Muscle of leg (tissue), 11 donors: Measurements from ENCODE around the gene TLK2. TPM values are rescaled to one million over a fixed set of nuclear protein-coding genes. Genes with fewer than 3 reads are reported as not detected.
"Not testable (repeated sequence)": the region's sequence is repeated elsewhere in the genome, so short reads cannot be mapped to it uniquely, and the experiment has no call there.

ENCODE experiments used
- DNase-seq: peaks from one replicate; pipeline ENCODE4 v3.0.0; 2013
- H3K27ac ChIP-seq: one replicate; pipeline ENCODE4 v1.5.1; 2013; ENCODE audit warnings: mild to moderate bottlenecking, low read length, control low read depth
- H3K27me3 ChIP-seq: one replicate; pipeline ENCODE4 v1.6.1; 2013; ENCODE audit warnings: low read length; ENCODE audit not compliant: control insufficient read depth, insufficient read depth
- H3K36me3 ChIP-seq: one replicate; pipeline ENCODE4 v1.6.1; 2013; ENCODE audit warnings: low read length; ENCODE audit not compliant: control insufficient read depth, insufficient read depth
- H3K4me1 ChIP-seq: one replicate; pipeline ENCODE4 v1.6.1; 2013; ENCODE audit warnings: low read length; ENCODE audit not compliant: control insufficient read depth, insufficient read depth
- H3K4me3 ChIP-seq: one replicate; pipeline ENCODE4 v1.5.1; 2013; ENCODE audit warnings: low read length, control low read depth
- H3K9me3 ChIP-seq: replicated peaks from 2 replicates; pipeline ENCODE4 v1.6.1; 2013; ENCODE audit warnings: low read depth, low read length; ENCODE audit not compliant: control insufficient read depth
- WGBS: methylation state at CpG from one replicate; pipeline ENCODE4 v1.1.5; 2013; ENCODE audit warnings: missing lambda C conversion rate; ENCODE audit not compliant: insufficient coverage; 5-methylcytosine and 5-hydroxymethylcytosine counted together
- polyA plus RNA-seq, 8 donors: library from polyadenylated mRNA; unstranded; fragments of 120-200 nt; gene quantifications; one replicate each; pipeline versions ENCODE4 v1.2.1 to v1.2.3, GENCODE V29; 2013; ENCODE audit warnings: inconsistent platforms in 1 of 8, low replicate concordance in 1 of 8; ENCODE audit not compliant: insufficient read length in 8 of 8, insufficient read depth in 1 of 8
- total RNA-seq: library from RNA; stranded (reverse); fragments of 120-200 nt; gene quantifications from one replicate; pipeline ENCODE4 v1.2.4, GENCODE V29; 2013

TLK2 gene
- total and polyA plus RNA-seq, 9 donors: 36.8 to 51.8 (median 43.8) TPM

DNA sequence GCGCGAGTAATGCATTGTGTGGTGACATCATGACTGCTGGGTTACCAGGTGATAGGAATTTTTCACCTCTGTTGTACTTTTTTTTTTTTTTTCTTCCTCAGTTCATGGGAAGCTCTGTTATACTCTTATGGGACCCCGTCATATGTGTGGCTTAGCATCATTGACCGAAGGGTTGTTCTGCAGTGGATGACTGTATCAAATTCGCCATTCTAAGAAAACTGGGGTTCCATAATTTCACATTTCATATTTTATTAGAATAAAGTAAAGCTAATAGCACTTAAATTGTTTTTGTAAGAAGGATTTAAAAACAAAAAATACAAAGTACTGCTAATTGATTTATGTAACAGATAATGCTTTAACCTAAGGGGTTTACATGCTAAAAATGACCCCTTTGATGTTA, 116.9 kb downstream of the TLK2 start:
- H3K36me3 ChIP-seq: peaks cover 34% of the 10 kb centered on the region
- WGBS: no CpG with 5 or more reads among the region's 5 CpGs
- no peak overlapping the region for H3K27ac ChIP-seq
- peaks cover 12% of the 10 kb centered on the region for H3K9me3 ChIP-seq
- DNase-seq: no peak
- no peaks in the 10 kb centered on the region for H3K27me3 ChIP-seq
- H3K4me3 ChIP-seq: no peak overlapping the region
- H3K4me1 ChIP-seq: no peaks in the 10 kb centered on the region

DNA sequence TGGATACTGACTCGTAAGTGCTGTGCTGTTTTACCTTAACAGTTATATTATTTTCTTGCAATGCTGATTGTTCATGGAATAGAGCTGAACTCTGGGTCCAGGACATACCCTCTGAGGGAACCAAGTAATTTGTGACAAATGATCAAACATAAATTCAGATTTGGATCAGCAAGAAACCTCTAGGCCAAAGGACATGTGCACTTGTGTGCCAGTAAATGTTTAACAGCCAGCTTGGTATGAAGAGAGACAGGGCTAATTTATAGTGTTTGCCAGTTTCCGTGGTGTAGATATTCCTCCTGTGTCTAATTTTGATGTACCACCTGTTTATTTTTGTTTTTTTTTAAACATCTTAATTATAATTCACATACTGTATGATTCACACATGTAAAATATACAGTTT, 118.0 kb downstream of the TLK2 start:
- H3K9me3 ChIP-seq: peaks cover 12% of the 10 kb centered on the region
- no peak overlapping the region for H3K4me3 ChIP-seq
- peaks cover 37% of the 10 kb centered on the region for H3K36me3 ChIP-seq
- no CpG with 5 or more reads among the region's 2 CpGs for WGBS
- H3K27me3 ChIP-seq: no peaks in the 10 kb centered on the region
- DNase-seq: no peak
- H3K4me1 ChIP-seq: no peaks in the 10 kb centered on the region
- H3K27ac ChIP-seq: no peak overlapping the region

DNA sequence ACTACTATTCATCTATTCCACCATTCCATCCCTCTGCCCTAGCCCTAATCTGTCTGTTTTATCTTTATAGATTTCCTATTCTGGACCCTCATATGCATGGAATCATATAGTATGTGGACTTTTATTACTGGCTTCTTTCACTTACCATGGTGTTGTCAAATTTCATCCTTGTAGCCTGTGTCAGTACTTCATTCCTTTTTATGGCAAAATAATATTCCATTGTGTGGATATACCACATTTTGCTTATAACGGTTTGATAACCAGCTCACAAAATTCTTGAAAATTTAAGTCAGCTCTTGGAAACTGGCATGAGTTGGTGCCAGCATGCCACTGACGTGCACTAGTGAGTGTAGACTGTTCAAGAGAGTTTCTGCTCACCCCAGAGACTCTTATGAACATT, 118.5 kb downstream of the TLK2 start:
- Histone ChIP-seq H3K4me1 (no peaks in the 10 kb centered on the region), H3K9me3 (peaks cover 12% of the 10 kb centered on the region), H3K27ac (no peak overlapping the region), H3K36me3 (peaks cover 37% of the 10 kb centered on the region), H3K27me3 (no peaks in the 10 kb centered on the region), H3K4me3 (no peak overlapping the region)
- DNase-seq: no peak
- WGBS: 100% methylated on average over 2 of the region's 2 CpGs

DNA sequence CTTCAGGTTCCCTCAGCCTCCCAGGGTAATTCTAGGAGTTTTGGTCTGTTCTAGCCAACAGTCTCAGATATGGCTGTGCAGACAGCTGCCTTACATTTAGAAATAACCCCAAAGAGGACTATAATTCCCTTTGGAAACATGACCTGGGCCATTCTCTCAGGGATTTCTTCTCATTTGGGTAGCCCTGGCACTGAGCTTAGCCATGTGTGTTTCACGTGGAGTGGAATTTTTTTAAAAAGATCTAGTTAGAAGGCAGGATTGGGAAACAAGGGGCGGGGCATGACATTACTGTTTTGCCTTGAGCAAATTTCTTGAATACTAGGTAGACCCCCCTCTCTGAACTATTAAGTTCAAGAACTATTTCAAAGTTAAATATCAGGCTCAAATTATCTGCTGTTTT, 119.3 kb downstream of the TLK2 start:
- no peak for DNase-seq
- no CpG with 5 or more reads among the region's 2 CpGs for WGBS
- H3K27ac ChIP-seq: no peak overlapping the region

DNA sequence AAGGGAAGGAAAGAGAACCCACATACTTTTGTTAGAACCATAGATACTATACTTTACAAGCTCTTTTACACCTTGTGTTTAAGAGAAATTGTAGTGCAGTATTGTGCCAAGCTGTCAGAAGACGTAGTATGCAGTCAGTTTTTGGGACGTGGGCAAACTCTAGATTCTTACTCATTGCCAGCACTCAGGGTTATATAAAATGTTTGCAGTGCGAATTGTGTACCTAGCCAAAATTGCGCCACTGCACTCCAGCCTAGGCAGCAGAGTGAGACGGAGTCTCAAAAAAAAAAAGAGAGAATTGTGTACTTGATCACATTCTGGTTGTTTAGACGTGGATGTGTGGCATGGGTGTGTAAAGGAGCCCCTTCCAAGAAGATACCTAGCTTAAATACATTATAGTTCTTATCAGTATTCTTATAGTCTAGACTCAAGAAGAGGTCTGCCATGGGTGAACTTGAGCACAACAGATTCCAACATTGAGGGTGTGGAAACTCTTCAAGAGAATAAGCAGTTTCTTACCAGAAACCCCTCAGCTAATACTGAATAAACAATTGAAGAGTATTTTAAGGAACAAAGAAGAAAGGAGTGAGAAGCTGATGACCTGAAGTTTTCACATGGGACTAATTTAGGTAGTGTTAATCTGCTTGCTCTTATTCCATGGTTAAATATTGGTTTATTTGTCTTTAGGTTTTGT, 121.5 kb downstream of the TLK2 start:
- Histone ChIP-seq H3K4me3 (no peak overlapping the region), H3K36me3 (peaks cover 41% of the 10 kb centered on the region), H3K4me1 (no peaks in the 10 kb centered on the region), H3K27me3 (no peaks in the 10 kb centered on the region), H3K27ac (no peak overlapping the region), H3K9me3 (peaks cover 12% of the 10 kb centered on the region)
- WGBS: 91% methylated on average over 5 of the region's 6 CpGs
- DNase-seq: no peak

More for the DNA sequence above, 119.3 kb downstream of the TLK2 start:
- no peaks in the 10 kb centered on the region for H3K27me3 ChIP-seq
- no peak overlapping the region for H3K4me3 ChIP-seq
- peaks cover 39% of the 10 kb centered on the region for H3K36me3 ChIP-seq
- H3K9me3 ChIP-seq: peaks cover 12% of the 10 kb centered on the region
- no peaks in the 10 kb centered on the region for H3K4me1 ChIP-seq

DNA sequence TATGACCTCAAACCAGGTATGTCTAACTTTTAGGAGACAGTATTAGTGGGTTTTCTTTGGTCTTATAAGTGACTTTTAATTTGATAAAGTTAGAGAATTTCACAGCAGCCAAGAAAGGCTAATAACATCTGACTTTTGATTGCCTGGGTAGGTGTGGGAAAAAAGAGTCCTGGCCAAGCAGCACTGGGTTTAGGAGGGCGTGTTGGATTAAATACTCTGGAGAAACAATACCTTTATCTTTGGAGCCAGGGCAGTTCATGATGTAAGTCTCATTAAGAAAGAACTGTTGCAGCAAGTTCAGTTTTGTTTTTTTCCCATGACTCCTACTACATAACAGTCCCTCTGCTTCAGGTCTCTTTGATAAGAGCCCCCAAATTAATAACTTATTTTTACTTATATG, 122.2 kb downstream of the TLK2 start:
- Histone ChIP-seq H3K9me3 (peaks cover 10% of the 10 kb centered on the region), H3K4me1 (no peaks in the 10 kb centered on the region), H3K4me3 (no peak overlapping the region), H3K27me3 (no peaks in the 10 kb centered on the region), H3K36me3 (peaks cover 48% of the 10 kb centered on the region), H3K27ac (no peak overlapping the region)
- WGBS: no CpG with 5 or more reads among the region's 1 CpG
- no peak for DNase-seq

DNA sequence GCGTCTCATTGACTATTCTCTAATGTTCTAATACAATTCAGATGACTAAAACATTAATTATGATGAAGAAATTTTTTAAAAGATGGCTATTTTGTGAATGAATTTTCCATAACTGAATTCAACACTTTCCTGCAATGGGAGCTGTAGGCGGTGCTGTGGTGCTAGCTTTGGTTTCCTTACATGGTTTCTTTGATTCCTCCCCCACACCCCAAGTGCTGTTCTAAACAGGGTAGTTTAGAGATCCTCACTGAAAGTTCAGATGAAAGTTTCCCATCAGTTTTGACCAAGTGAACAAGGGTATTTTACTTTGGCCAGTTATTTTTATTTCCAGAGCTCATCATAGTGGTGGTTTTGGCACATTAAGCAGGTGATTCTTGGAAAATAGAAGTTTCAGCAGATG, 122.8 kb downstream of the TLK2 start:
- no peak overlapping the region for H3K4me3 ChIP-seq
- no peaks in the 10 kb centered on the region for H3K4me1 ChIP-seq
- H3K9me3 ChIP-seq: peaks cover 9% of the 10 kb centered on the region
- WGBS: no CpG with 5 or more reads among the region's 2 CpGs
- no peak overlapping the region for H3K27ac ChIP-seq
- peaks cover 48% of the 10 kb centered on the region for H3K36me3 ChIP-seq
- H3K27me3 ChIP-seq: no peaks in the 10 kb centered on the region
- peak; percentile 74 for DNase-seq

DNA sequence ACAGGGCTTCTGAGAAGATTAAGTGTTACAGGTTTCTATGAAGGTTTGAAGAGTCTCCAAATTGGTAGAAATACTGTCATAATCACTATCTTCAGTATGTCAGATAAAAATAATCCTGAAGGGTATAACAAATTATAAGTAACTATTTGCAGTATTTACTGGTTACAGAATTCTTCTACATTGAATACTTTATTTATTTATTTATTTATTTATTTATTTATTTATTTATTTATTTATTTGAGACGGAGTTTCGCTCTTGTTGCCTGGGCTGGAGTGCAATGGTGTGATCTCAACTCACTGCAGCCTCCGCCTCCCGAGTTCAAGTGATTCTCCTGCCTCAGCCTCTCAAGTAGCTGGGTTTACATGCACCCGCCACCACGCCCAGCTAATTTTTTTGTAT, 125.2 kb downstream of the TLK2 start:
- peaks cover 49% of the 10 kb centered on the region for H3K36me3 ChIP-seq
- not testable (repeated sequence) for H3K4me3 ChIP-seq, DNase-seq, H3K9me3 ChIP-seq, H3K27ac ChIP-seq, H3K4me1 ChIP-seq, H3K27me3 ChIP-seq
- WGBS: 100% methylated on average over 4 of the region's 6 CpGs

DNA sequence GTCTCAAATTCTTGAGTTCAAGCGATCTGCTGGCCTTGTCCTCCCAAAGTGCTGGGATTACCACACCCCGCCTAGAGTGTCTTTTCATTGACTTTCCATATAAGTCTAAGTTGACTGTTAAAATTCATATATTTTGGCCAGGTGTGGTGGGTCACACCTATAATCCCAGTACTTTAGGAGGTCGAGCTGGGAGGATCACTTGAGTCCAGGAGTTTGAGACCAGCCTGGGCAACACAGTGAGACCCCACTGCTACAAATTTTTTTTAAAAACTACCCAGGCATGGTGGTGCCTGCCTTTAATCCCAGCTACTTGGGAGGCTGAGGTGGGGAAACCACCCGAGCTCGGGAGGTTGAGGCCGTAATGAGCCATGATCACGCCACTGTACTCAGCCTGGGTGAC, 127.0 kb downstream of the TLK2 start:
- Histone ChIP-seq H3K9me3 (no peaks in the 10 kb centered on the region), H3K4me1 (no peaks in the 10 kb centered on the region), H3K27me3 (no peaks in the 10 kb centered on the region), H3K27ac (no peak overlapping the region), H3K4me3 (no peak overlapping the region), H3K36me3 (peaks cover 56% of the 10 kb centered on the region)
- no peak for DNase-seq
- whole genome bisulfite sequencing: 60% methylated on average over 1 of the region's 7 CpGs

DNA sequence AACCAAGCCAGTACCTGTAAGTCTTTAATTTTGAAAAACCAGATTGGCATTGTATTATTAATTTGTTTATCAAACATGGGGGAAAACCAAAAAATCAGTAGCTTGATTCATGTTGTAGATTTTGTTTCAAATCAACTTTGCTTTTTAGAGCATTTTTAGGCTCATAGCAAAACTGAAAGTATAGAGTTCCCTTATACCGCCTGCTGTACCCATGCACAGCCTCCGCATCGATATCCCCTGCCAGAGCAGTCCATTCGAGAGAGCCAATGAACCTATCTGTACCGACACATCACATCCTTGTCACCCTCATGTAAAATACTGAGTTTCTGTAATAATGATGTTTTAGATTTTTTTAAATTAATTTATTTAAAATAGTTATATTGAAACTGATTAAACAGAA, 132.7 kb downstream of the TLK2 start:
- Histone ChIP-seq H3K9me3 (no peaks in the 10 kb centered on the region), H3K4me1 (peaks cover 23% of the 10 kb centered on the region), H3K27ac (no peak overlapping the region), H3K27me3 (no peaks in the 10 kb centered on the region), H3K36me3 (peaks cover 50% of the 10 kb centered on the region), H3K4me3 (no peak overlapping the region)
- DNase-seq: no peak
- no CpG with 5 or more reads among the region's 5 CpGs for WGBS

DNA sequence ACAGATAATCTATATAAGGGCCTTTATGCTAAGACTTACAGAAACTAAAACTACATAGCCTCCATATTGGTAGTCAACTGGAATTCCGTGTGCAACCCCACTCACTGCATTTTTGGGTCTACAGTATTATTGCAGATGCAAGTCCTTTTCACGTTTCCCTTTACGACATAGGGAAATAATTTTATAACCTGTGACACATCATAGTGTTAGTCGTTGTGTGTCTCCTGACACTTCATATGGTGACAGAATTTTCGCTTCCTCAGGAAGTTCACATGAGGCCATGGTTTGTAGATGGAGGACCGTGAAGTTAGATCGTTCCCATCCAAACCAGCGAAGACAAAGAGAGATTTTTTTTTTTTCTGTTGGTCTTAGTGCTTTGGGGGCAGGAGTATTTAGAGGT, 133.1 kb downstream of the TLK2 start:
- Histone ChIP-seq H3K9me3 (no peaks in the 10 kb centered on the region), H3K4me1 (peaks cover 25% of the 10 kb centered on the region), H3K36me3 (peaks cover 50% of the 10 kb centered on the region), H3K4me3 (no peak overlapping the region), H3K27me3 (no peaks in the 10 kb centered on the region), H3K27ac (peak overlapping the region; percentile 55)
- no peak for DNase-seq
- no CpG with 5 or more reads among the region's 8 CpGs for WGBS
